Activated T-cell treated with anti-CD3 and anti-CD28 coated beads, Interleukin-2, amount 50 U/mL, for 4 hours (primary cell): ENCODE data around the gene NDST3. TPM values are rescaled to one million over a fixed set of nuclear protein-coding genes. Genes with fewer than 3 reads are reported as not detected.

Experiments
- ATAC-seq, 2 donors: fragments of 200-7000 bp; cut with Tn5 transposase; one replicate each; pipeline ENCODE4 v1.10.0; 2021
- DNase-seq: peaks from one replicate; pipeline ENCODE4 v3.0.0-alpha.2; 2020
- H3K27me3 Mint-ChIP-seq: one replicate; pipeline ENCODE4 v1.8.0; 2021; ENCODE audit warnings: low read depth, mixed read lengths
- H3K36me3 Mint-ChIP-seq: one replicate; pipeline ENCODE4 v1.8.0; 2022; ENCODE audit warnings: mixed read lengths; ENCODE audit not compliant: insufficient read depth
- H3K4me1 Mint-ChIP-seq: one replicate; pipeline ENCODE4 v1.8.0; 2021; ENCODE audit warnings: low read depth, mixed read lengths
- H3K4me3 Mint-ChIP-seq: one replicate; pipeline ENCODE4 v1.8.0; 2021; ENCODE audit warnings: mild to moderate bottlenecking, moderate library complexity, mixed read lengths
- H3K9me3 Mint-ChIP-seq: one replicate; pipeline ENCODE4 v1.8.0; 2021; ENCODE audit warnings: mixed read lengths
- total RNA-seq, 3 donors: library from RNA; stranded (reverse); gene quantifications; one replicate each; pipeline ENCODE4 v1.2.1, GENCODE V29; 2021

Gene NDST3
- total RNA-seq, 3 donors from 2014 or later: not detected

DNA sequence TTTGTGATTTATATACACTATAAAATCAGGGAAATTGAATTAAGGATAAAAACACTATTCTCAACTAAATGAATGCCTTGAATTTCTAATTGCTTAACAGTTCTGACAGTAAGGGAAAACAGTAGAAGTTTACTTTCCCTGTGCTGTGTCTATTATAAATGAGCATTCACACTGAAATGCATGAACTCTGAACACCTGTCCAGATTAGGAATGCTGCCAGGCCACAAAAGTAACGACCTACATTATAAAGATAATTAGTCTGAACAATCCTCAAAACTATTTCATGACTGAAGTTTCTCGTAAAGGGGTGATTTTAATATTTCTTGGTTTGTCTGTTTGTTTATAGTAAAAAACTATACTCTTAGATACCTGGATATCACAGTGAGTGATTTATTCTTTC lies 2.0 kb downstream of the NDST3 start:
- Mint-ChIP-seq H3K9me3 (no peaks in the 10 kb centered on the region), H3K4me3 (no peak overlapping the region), H3K36me3 (no peaks in the 10 kb centered on the region), H3K27me3 (peaks cover 30% of the 10 kb centered on the region), H3K4me1 (peaks cover 6% of the 10 kb centered on the region)
- ATAC-seq (no peak), DNase-seq (no peak)

DNA sequence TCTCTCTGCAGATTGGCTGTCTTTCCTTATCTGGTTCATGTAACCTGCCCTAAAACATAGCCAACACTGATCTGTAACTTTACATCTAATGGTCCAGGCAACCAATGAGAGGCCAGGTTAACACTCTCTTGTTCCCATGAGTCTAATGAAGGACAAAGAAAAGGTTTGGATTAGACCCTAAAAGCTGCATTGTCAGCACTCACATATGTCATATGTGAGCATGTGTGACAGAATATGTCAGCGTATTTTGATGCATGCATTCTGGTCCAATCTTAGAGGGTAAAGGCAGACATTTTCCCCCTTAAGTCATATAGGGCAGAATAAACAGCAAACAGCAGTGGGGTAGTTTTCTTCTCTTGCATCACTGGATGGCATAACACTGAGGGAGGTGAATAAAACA lies 3.7 kb downstream of the NDST3 start:
- H3K27me3 Mint-ChIP-seq: peaks cover 13% of the 10 kb centered on the region
- DNase-seq: no peak
- ATAC-seq: no peak
- no peaks in the 10 kb centered on the region for H3K9me3 Mint-ChIP-seq
- peaks cover 6% of the 10 kb centered on the region for H3K4me1 Mint-ChIP-seq
- H3K4me3 Mint-ChIP-seq: no peak overlapping the region
- H3K36me3 Mint-ChIP-seq: no peaks in the 10 kb centered on the region

DNA sequence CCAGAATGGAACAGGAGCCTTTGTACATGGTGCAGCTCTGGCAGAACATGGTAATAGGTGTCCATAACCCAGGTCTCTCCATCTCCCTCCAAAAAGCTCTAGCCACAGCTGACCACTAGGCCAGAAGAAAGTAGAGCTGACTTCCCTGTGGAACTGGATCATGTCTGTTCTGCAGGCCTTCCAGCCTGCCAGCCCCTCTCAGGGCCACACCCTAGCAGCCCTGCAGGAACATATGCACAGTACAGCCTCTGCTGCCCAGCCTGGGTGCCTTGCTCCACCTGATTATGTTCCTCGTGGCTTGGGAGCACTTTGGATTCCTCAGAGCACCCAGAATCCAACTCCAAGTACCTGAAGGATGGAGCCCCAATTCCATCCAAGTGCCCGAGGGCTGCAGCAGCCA lies 12.0 kb downstream of the NDST3 start:
- ATAC-seq: no peak
- no peak for DNase-seq
- H3K4me1 Mint-ChIP-seq: no peaks in the 10 kb centered on the region
- H3K9me3 Mint-ChIP-seq: peaks cover 3% of the 10 kb centered on the region
- no peaks in the 10 kb centered on the region for H3K27me3 Mint-ChIP-seq
- H3K36me3 Mint-ChIP-seq: no peaks in the 10 kb centered on the region
- H3K4me3 Mint-ChIP-seq: no peak overlapping the region

DNA sequence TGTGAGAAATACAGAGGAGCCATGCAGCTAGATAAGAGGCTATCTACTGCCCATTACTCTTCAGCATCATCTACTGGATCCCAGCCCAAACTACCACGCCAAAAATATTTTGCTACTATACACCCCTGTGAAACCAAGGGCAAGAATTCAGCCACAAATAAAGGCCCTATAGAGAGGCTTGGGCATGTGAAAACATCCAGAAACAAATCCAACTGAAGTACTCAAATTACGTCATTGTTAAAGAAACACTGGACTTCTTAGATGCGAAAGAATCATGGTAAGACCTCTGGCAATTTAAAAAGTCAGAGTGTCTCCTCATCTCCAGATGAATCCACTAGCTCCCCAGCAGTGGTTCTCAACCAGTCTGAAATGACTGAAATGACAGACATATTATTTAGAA lies 12.8 kb downstream of the NDST3 start:
- Mint-ChIP-seq H3K27me3 (no peaks in the 10 kb centered on the region), H3K36me3 (no peaks in the 10 kb centered on the region), H3K9me3 (peaks cover 4% of the 10 kb centered on the region), H3K4me3 (no peak overlapping the region), H3K4me1 (no peaks in the 10 kb centered on the region)
- DNase-seq: no peak
- no peak for ATAC-seq

DNA sequence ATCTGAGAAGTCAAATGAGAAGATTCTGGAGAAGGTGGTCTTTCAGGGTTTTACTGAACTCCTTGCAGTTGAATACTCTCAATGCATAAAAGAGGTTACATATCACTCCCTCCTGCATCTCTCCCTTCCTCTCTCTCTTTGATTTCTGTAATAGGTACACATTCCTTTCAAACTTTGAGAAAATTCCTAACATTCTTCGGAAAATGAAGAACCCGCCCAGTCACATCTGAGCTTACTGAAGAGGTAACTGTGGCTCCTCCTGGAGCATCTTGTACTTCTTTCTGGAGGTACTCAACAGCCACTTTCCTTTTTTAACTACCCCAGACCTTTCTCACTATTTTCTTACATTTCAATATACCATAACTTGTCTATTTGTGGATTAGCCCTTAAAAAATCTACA lies 24.7 kb downstream of the NDST3 start:
- no peaks in the 10 kb centered on the region for H3K9me3 Mint-ChIP-seq
- peaks cover 3% of the 10 kb centered on the region for H3K27me3 Mint-ChIP-seq
- no peak overlapping the region for H3K4me3 Mint-ChIP-seq
- DNase-seq: no peak
- ATAC-seq: no peak
- no peaks in the 10 kb centered on the region for H3K4me1 Mint-ChIP-seq
- no peaks in the 10 kb centered on the region for H3K36me3 Mint-ChIP-seq

DNA sequence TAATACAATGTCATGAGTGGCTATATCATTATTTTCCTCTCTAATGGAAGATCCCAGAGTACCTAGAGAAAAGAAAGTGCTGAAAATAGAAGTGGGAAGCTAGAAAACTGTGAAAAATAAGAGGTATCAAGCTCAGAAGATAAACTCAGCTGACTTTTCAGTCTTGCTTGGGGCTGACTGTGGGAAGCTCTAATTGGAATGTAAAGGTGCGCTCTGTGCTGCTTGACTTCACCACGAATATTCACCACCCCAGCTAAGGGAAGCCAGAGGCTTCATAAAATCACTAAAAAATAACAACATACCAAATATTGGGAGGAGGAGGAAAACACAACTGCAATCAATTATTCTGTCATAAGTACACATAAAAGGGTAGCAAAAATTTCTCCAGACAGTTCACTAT lies 25.1 kb downstream of the NDST3 start:
- H3K4me1 Mint-ChIP-seq: no peaks in the 10 kb centered on the region
- no peak for ATAC-seq
- H3K36me3 Mint-ChIP-seq: no peaks in the 10 kb centered on the region
- DNase-seq: no peak
- no peak overlapping the region for H3K4me3 Mint-ChIP-seq
- H3K27me3 Mint-ChIP-seq: peaks cover 3% of the 10 kb centered on the region
- no peaks in the 10 kb centered on the region for H3K9me3 Mint-ChIP-seq

DNA sequence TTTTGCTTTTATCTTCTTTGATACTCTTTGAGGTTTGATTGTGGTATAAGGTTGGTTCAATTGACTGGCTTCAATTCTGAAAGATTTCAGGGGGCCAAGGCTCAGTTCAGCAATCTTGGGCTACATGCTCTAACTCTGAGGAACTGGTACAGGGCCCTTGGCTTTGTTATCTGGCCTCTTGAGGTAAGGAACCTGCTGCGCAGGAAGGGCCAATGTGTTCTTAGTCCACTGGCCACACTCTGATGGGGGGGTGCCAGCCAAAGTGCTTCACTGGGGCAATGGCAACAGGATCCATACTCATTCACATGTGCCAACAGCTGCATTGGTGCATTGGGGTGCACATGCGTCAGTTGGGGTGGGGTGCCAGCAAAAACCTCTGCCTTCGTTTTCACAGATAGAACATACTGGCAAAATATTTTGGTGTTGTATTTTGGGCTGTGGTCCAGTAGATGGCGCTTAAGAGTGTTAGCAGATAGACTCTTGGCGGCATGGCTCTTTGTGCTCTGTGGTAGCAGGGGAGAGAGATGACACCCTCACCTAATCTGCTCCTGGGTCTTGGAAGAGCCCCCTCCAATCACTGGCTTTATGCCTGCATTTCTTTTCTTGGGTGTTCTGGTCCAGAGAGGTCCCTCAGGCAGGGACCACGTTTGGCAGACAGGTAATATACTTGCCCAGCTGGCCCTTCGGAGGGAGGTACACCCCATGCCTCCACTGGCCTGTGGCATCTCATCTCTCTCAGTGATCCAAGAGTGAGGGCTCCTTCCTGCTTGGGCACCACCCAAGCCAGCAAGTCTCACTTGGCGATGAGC lies 42.9 kb downstream of the NDST3 start:
- ATAC-seq: peak in 1 of 2 donors; percentile 27
- no peak for DNase-seq
- H3K36me3 Mint-ChIP-seq: no peaks in the 10 kb centered on the region
- H3K4me1 Mint-ChIP-seq: no peaks in the 10 kb centered on the region
- H3K9me3 Mint-ChIP-seq: no peaks in the 10 kb centered on the region
- no peak overlapping the region for H3K4me3 Mint-ChIP-seq
- no peaks in the 10 kb centered on the region for H3K27me3 Mint-ChIP-seq

DNA sequence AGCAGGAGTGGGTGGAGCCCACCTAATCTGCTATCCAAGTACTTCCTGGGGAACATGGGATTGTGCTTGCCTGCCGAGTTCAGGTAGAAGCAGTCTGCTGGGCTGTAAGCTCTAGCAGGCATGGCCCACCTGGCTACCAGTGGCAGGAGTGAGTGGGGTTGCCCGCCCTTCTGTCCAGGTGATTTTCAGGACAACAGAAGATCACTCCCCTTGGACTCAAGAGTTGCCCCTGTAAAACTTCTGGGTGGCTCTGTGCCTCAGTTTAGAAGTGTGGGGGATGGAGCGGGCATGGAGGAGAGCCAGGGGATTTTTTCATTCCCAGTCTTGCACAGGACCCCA lies 43.5 kb downstream of the NDST3 start:
- no peaks in the 10 kb centered on the region for H3K9me3 Mint-ChIP-seq
- no peak overlapping the region for H3K4me3 Mint-ChIP-seq
- no peaks in the 10 kb centered on the region for H3K4me1 Mint-ChIP-seq
- no peaks in the 10 kb centered on the region for H3K36me3 Mint-ChIP-seq
- no peak for ATAC-seq
- no peak for DNase-seq
- no peaks in the 10 kb centered on the region for H3K27me3 Mint-ChIP-seq

DNA sequence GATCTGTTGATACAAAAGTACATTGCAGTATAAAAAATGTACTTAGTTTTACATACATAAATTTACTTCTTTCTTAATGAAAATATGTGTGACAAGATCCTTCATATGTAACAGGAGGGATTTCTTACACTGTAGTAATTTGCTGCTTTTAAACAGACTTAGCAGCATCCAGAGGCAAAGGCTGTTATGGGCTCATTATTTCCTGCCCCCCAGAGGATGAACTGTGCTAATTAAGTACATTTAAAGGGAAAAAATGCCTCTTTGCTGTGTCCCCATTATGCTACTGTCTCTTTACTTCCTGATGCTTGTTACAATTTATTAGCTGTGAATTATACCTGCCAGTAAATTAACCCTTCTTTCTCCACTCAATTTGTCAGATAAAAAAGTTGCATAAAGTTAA lies 47.1 kb downstream of the NDST3 start:
- Mint-ChIP-seq H3K4me1 (no peaks in the 10 kb centered on the region), H3K36me3 (no peaks in the 10 kb centered on the region), H3K27me3 (no peaks in the 10 kb centered on the region), H3K4me3 (no peak overlapping the region), H3K9me3 (no peaks in the 10 kb centered on the region)
- no peak for ATAC-seq
- DNase-seq: no peak

DNA sequence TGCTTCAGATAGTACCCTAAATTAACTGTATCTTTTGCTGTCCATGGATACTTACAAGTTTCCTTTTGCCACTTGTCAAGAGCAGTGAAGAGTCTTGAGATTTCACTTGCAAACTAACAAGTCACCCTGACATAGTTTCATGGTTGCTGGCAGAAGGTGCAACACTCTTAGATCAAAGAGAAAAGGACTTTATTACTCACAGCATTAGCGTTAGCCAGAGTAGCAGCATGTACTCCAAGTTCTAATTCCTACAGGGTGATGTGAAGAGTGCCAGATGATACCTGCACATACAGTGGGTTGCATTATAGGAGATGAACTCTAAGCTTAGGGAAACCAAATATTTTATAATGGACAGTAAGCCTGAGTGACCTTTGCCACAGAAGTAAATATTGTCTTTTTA lies 47.9 kb downstream of the NDST3 start:
- no peak for ATAC-seq
- H3K4me1 Mint-ChIP-seq: no peaks in the 10 kb centered on the region
- H3K27me3 Mint-ChIP-seq: no peaks in the 10 kb centered on the region
- H3K4me3 Mint-ChIP-seq: no peak overlapping the region
- no peak for DNase-seq
- H3K9me3 Mint-ChIP-seq: no peaks in the 10 kb centered on the region
- no peaks in the 10 kb centered on the region for H3K36me3 Mint-ChIP-seq

DNA sequence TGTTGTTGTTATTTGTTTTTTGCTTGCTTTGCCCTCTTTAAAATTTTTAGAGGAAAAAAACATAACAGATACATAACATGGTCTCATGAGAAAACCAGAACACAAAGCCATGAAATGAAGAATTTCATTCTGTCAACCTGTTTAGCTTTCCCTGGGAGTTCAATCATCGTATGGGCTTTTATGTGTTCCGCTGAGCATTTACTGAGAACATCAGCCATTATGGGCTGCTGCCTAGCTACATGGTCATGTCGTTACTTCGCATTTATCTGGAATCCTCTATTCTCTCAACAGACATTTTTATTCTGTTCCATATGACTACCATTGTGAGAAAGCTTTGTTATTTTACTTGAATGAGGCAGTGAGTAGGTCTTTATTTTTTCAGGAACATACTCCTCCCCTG lies 51.4 kb downstream of the NDST3 start:
- H3K36me3 Mint-ChIP-seq: no peaks in the 10 kb centered on the region
- H3K4me1 Mint-ChIP-seq: no peaks in the 10 kb centered on the region
- no peaks in the 10 kb centered on the region for H3K9me3 Mint-ChIP-seq
- H3K27me3 Mint-ChIP-seq: no peaks in the 10 kb centered on the region
- no peak for DNase-seq
- no peak overlapping the region for H3K4me3 Mint-ChIP-seq
- ATAC-seq: no peak

DNA sequence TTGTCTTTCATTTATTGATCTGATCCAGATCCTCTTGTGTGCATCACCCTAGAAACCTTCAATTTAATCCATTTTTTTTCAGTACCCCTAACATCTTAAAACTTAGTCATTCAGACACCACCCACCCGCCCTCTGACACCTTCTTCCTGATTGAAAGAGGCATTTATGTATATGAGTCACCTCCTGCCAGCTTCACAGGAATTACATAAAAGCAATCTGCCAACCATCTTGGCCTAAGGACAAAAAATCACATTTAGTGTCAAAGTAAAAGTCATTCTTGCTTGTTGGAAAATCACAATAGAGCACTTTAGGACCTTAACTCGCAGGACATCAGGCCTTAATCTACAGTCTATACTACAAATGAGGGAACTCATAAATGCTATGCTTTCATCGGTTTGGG lies 52.1 kb downstream of the NDST3 start:
- Mint-ChIP-seq H3K27me3 (no peaks in the 10 kb centered on the region), H3K36me3 (no peaks in the 10 kb centered on the region), H3K4me1 (no peaks in the 10 kb centered on the region), H3K4me3 (no peak overlapping the region), H3K9me3 (no peaks in the 10 kb centered on the region)
- ATAC-seq (peak; percentile 35 to 46), DNase-seq (no peak)

DNA sequence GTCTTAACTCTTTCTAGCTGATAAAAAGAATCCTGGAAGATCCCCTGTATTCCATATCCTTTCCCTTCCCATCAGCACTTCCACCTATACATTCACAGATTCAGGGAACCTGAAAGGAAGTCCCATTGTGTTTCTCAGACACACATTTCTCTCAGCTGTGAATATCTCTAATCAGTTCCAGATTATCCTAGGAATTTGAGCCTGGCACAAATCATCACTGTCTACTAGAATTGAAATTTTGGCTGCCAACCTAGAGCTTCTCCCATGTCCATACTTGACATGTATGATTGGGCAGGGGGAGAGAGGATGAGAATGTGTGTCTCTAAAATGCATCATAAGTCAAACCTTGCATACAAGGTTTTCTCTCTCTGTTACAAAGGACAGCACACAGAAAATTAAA lies 53.1 kb downstream of the NDST3 start:
- ATAC-seq (no peak), DNase-seq (no peak)
- H3K4me3 Mint-ChIP-seq: no peak overlapping the region
- H3K36me3 Mint-ChIP-seq: no peaks in the 10 kb centered on the region
- H3K9me3 Mint-ChIP-seq: no peaks in the 10 kb centered on the region
- no peaks in the 10 kb centered on the region for H3K4me1 Mint-ChIP-seq
- H3K27me3 Mint-ChIP-seq: no peaks in the 10 kb centered on the region

DNA sequence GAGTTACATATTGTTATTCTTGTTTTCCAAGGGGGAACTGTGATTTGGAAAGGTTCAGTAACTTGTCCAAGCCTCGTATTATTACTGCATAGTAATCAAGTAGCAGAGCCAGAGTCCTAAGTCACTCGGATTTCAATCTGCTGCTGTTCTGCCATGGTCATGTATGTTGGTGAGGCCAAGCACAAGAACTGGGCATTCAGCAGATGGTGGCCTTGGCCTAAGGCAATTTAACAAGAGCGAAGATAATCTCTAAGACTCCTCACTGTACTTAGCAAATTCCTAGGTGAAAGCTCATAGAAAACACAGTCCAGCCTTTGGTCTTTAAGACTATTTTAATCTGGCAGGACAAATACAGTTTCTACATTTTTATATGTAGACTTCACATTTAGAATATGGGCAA lies 64.8 kb downstream of the NDST3 start:
- ATAC-seq (no peak), DNase-seq (no peak)
- H3K4me3 Mint-ChIP-seq: no peak overlapping the region
- no peaks in the 10 kb centered on the region for H3K9me3 Mint-ChIP-seq
- no peaks in the 10 kb centered on the region for H3K4me1 Mint-ChIP-seq
- no peaks in the 10 kb centered on the region for H3K27me3 Mint-ChIP-seq
- H3K36me3 Mint-ChIP-seq: no peaks in the 10 kb centered on the region

DNA sequence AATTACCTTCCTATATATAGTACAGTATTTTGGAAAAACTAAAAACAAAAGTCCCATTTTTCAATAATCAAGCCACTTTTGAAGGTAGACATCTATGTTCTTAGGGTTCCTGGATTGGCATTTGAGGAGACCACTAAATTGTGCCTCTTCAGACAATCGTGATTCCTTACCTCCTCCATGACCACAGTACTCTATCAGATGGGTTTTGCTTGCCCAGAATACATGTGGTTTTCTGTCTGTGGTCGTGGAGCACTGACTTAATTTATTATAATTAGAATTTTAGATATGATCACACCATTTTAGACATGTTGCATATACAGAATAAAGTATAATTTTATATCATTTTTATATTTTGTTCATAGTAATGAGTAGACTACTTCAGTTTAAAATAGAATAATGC lies 67.9 kb downstream of the NDST3 start:
- Mint-ChIP-seq H3K9me3 (no peaks in the 10 kb centered on the region), H3K4me1 (no peaks in the 10 kb centered on the region), H3K4me3 (no peak overlapping the region), H3K36me3 (no peaks in the 10 kb centered on the region), H3K27me3 (no peaks in the 10 kb centered on the region)
- no peak for ATAC-seq
- no peak for DNase-seq
